Omental fat pad (tissue), 4 donors: ENCODE measurements around the gene ATP2C1. TPM values are rescaled to one million over a fixed set of nuclear protein-coding genes. Genes with fewer than 3 reads are reported as not detected.

ENCODE experiments used
- ATAC-seq: fragments of 150-250 bp; one replicate; pipeline ENCODE4 v1.9.1; 2016; ENCODE audit warnings: mild to moderate bottlenecking, moderate library complexity; ENCODE audit not compliant: low FRiP score
- DNase-seq: peaks from one replicate; pipeline ENCODE4 v3.0.0-alpha.2; 2019; ENCODE audit warnings: low spot score
- CTCF ChIP-seq, 3 donors: fragments of 450-650 bp; IDR thresholded peaks; one replicate each; pipeline ENCODE4 v1.5.1; 2016 to 2017; ENCODE audit warnings: antibody characterized with exemption in 3 of 3, mild to moderate bottlenecking in 3 of 3, moderate library complexity in 2 of 3
- total RNA-seq, 4 donors: library from RNA; depleted of rRNA; stranded (reverse); fragments of >200 nt; gene quantifications; one replicate each; pipeline ENCODE4 v1.1.0, GENCODE V29; 2016

The ATP2C1 gene
- total RNA-seq, 4 donors from 2014 or later = 53.2 to 63.5 (median 61.6) TPM

GRCh38 chr3:130991126-130991525, 97.2 kb downstream of the ATP2C1 start:
- no peak for TF ChIP-seq CTCF (IDR thresholded peaks at IDR 0.05)
- DNase-seq (no peak), ATAC-seq (no peak)

- DNase-seq = no peak
- no peak for TF ChIP-seq CTCF (IDR thresholded peaks at IDR 0.05)
- no peak for ATAC-seq
Observed at GRCh38 chr3:130992344-130992743, 98.5 kb downstream of the ATP2C1 start.

GRCh38 chr3:130997289-130997688, 103.4 kb downstream of the ATP2C1 start:
- DNase-seq (no peak), ATAC-seq (no peak)
- TF ChIP-seq CTCF (IDR thresholded peaks at IDR 0.05) = no peak

- ATAC-seq (no peak), DNase-seq (no peak)
- no peak for TF ChIP-seq CTCF (IDR thresholded peaks at IDR 0.05)
Observed at GRCh38 chr3:131001071-131001470, 107.2 kb downstream of the ATP2C1 start.

GRCh38 chr3:131004603-131005002, 110.7 kb downstream of the ATP2C1 start:
- no peak for TF ChIP-seq CTCF (IDR thresholded peaks at IDR 0.05)
- ATAC-seq (no peak), DNase-seq (no peak)

GRCh38 chr3:131007256-131007655, 113.4 kb downstream of the ATP2C1 start:
- no peak for TF ChIP-seq CTCF (IDR thresholded peaks at IDR 0.05)
- ATAC-seq (no peak), DNase-seq (no peak)

- TF ChIP-seq CTCF (IDR thresholded peaks at IDR 0.05) = no peak
- DNase-seq (no peak), ATAC-seq (no peak)
Observed at GRCh38 chr3:131007782-131008181, 113.9 kb downstream of the ATP2C1 start.
